Measurements from ENCODE around the gene TMEM270. TPM values are rescaled to one million over a fixed set of nuclear protein-coding genes. Genes with fewer than 3 reads are reported as not detected.

Gene TMEM270
- total RNA-seq, 1 donor from 2014 or later: not detected

- H3K4me3 Mint-ChIP-seq: no peak overlapping the region
- peaks cover 6% of the 10 kb centered on the region for H3K9me3 Mint-ChIP-seq
- H3K27ac Mint-ChIP-seq: no peak overlapping the region
- H3K36me3 Mint-ChIP-seq: no peaks in the 10 kb centered on the region
- DNase-seq (ENCODE audit: low spot score in 2 of 2, unreplicated experiment in 2 of 2): no peak
- peaks cover 2% of the 10 kb centered on the region for H3K27me3 Mint-ChIP-seq (ENCODE audit: low read depth)
- TF ChIP-seq CTCF (IDR thresholded peaks at IDR 0.05; ENCODE audit: unreplicated experiment): no peak
- H3K4me1 Mint-ChIP-seq: peaks cover 9% of the 10 kb centered on the region
Observed at GRCh38 chr7:73912223-73912622, 51.3 kb downstream of the TMEM270 start.

Other genes with a start within 250 kb of the TMEM270 start
- 1.5 to 2.6 TPM (median 2.0 TPM) in 3 replicates for gene MLXIPL, start 236.6 kb upstream of the TMEM270 start, total RNA-seq
- 15.4 to 16.7 TPM (median 16.1 TPM) in 3 replicates for gene VPS37D, start 193.3 kb upstream of the TMEM270 start, total RNA-seq
- gene DNAJC30, start 177.7 kb upstream of the TMEM270 start, total RNA-seq: 13.1 to 14.8 TPM (median 14.6 TPM) in 3 replicates
- 64.2 to 70.2 TPM (median 69.1 TPM) in 3 replicates for gene BUD23, start 177.6 kb upstream of the TMEM270 start, total RNA-seq
- gene STX1A, start 141.5 kb upstream of the TMEM270 start, total RNA-seq: 12.5 to 15.5 TPM (median 13.2 TPM) in 3 replicates
- 33.9 to 40.7 TPM (median 35.2 TPM) in 3 replicates for gene ABHD11, start 122.4 kb upstream of the TMEM270 start, total RNA-seq
- 10.5 to 11.0 TPM (median 10.6 TPM) in 3 replicates for gene CLDN3, start 90.9 kb upstream of the TMEM270 start, total RNA-seq
- gene CLDN4, start 30.2 kb upstream of the TMEM270 start, total RNA-seq: 158 to 175 TPM (median 165 TPM) in 3 replicates
- gene METTL27, start 18.6 kb upstream of the TMEM270 start, total RNA-seq: 7.9 to 11.4 TPM (median 8.7 TPM) in 3 replicates
- 32.9 to 37.4 TPM (median 33.2 TPM) in 3 replicates for gene ELN, start 167.0 kb downstream of the TMEM270 start, total RNA-seq
- gene LIMK1, start 222.6 kb downstream of the TMEM270 start, total RNA-seq: 54.6 to 56.0 TPM (median 54.9 TPM) in 3 replicates

Data from mesothelial cell of epicardium (in vitro differentiated cells).